ENCODE measurements around the gene MPZL1. TPM values are rescaled to one million over a fixed set of nuclear protein-coding genes. Genes with fewer than 3 reads are reported as not detected.

MPZL1 gene
- total and polyA plus RNA-seq, 2 donors (not counting 3 experiments of a cell fraction or from before 2014, with no cell fraction given), result 41.7 to 99.1 TPM

- dilution Hi-C loops (cut with MboI; ENCODE audit: extremely low pct_ligation_motif_present, low sequenced_read_pairs), result no loop called here
- H3K9me3 ChIP-seq (replicated peaks; ENCODE audit: control insufficient read depth, insufficient read depth, low read length), result no peaks in the 10 kb centered on the region
- no peaks in the 10 kb centered on the region for H4K20me1 ChIP-seq (replicated peaks; ENCODE audit: control insufficient read depth, extremely low read depth, insufficient read depth, low read length)
- H3K27ac ChIP-seq (ENCODE audit: insufficient read depth, low read depth, low read length), result peak overlapping the region; percentile 69
- intact Hi-C loops (cut with micrococcal nuclease), result loop anchor here (1.0 to 5.0 kb wide), 3 partner anchors 18 to 261 kb away; partner anchors contain the start of gene DCAF6
- H3K4me1 ChIP-seq (ENCODE audit: control insufficient read depth, extremely low read depth, insufficient read depth, low read length), result peaks cover 7% of the 10 kb centered on the region
- peak overlapping the region; percentile 53 for H3K9ac ChIP-seq (replicated peaks; ENCODE audit: extremely low read depth, insufficient read depth, low read length)
- ChIA-PET POLR2A (no interaction called here), CTCF (interaction anchor here (0.9 to 1.8 kb wide), 3 partner anchors 18 to 261 kb away, joined by 3 to 4 read pairs (median 4); no protein-coding TSS in a partner anchor)
- no peak overlapping the region for H3K4me3 ChIP-seq (replicated peaks in 1 of 3; ENCODE audit: insufficient read depth in 1 of 3, low read depth in 1 of 3, low read length in 3 of 3)
- no peaks in the 10 kb centered on the region for H3K27me3 ChIP-seq (ENCODE audit: control insufficient read depth in 2 of 2, insufficient read depth in 2 of 2, low read length in 2 of 2)
- H3K4me2 ChIP-seq (ENCODE audit: insufficient read depth, low read length), result peak overlapping the region; percentile 31
- H3K36me3 ChIP-seq (ENCODE audit: control insufficient read depth in 2 of 2, extremely low read depth in 1 of 2, insufficient read depth in 2 of 2, low read length in 2 of 2), result no peaks in the 10 kb centered on the region
- no peaks in the 10 kb centered on the region for H3K79me2 ChIP-seq (ENCODE audit: control insufficient read depth, insufficient read depth, low read length)
- TF ChIP-seq FOS (IDR thresholded peaks at IDR 0.05; ENCODE audit: borderline replicate concordance, insufficient read depth, low read length) (no peak), POLR2AphosphoS5 (IDR thresholded peaks at IDR 0.05; ENCODE audit: insufficient read depth, low read depth, low read length) (no peak), EZH2 (IDR thresholded peaks at IDR 0.05; ENCODE audit: borderline replicate concordance, low read depth, low read length, severe bottlenecking) (no peak), GATA2 (IDR thresholded peaks at IDR 0.05; ENCODE audit: insufficient read depth, insufficient read length, low read depth, low read length) (no peak), MYC (IDR thresholded peaks at IDR 0.05; ENCODE audit: low read depth, low read length) (no peak), JUN (IDR thresholded peaks at IDR 0.05; ENCODE audit: borderline replicate concordance, insufficient read depth, insufficient read length, low read depth) (no peak), POLR2A (IDR thresholded peaks at IDR 0.05; ENCODE audit: low read depth, low read length) (no peak)
- TF ChIP-seq, protein P1, sequence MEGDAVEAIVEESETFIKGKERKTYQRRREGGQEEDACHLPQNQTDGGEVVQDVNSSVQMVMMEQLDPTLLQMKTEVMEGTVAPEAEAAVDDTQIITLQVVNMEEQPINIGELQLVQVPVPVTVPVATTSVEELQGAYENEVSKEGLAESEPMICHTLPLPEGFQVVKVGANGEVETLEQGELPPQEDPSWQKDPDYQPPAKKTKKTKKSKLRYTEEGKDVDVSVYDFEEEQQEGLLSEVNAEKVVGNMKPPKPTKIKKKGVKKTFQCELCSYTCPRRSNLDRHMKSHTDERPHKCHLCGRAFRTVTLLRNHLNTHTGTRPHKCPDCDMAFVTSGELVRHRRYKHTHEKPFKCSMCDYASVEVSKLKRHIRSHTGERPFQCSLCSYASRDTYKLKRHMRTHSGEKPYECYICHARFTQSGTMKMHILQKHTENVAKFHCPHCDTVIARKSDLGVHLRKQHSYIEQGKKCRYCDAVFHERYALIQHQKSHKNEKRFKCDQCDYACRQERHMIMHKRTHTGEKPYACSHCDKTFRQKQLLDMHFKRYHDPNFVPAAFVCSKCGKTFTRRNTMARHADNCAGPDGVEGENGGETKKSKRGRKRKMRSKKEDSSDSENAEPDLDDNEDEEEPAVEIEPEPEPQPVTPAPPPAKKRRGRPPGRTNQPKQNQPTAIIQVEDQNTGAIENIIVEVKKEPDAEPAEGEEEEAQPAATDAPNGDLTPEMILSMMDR (IDR thresholded peaks at IDR 0.05; ENCODE audit: extremely low read depth in 1 of 2, insufficient read depth in 1 of 2, low read depth in 1 of 2, low read length in 2 of 2), result no peak
- TF ChIP-seq, protein P2, sequence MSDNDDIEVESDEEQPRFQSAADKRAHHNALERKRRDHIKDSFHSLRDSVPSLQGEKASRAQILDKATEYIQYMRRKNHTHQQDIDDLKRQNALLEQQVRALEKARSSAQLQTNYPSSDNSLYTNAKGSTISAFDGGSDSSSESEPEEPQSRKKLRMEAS (IDR thresholded peaks at IDR 0.05; ENCODE audit: insufficient read depth, insufficient read length), result no peak
- FAIRE-seq (no peak), DNase-seq (ENCODE audit: low read depth, low spot score) (no peak)
- H2AFZ ChIP-seq (ENCODE audit: low read depth, low read length), result no peak overlapping the region
- H3K9me1 ChIP-seq (replicated peaks; ENCODE audit: control insufficient read depth, extremely low read depth, insufficient read depth, low read length), result no peaks in the 10 kb centered on the region
- BruUV-seq (replicated peaks), result TSS peak; percentile 65
Observed at GRCh38 chr1:167820684-167821355, 99.0 kb downstream of the MPZL1 start.
